ENCODE data around the gene CISD2. TPM values are rescaled to one million over a fixed set of nuclear protein-coding genes. Genes with fewer than 3 reads are reported as not detected.
"Not testable (repeated sequence)": the region's sequence is repeated elsewhere in the genome, so short reads cannot be mapped to it uniquely, and the experiment has no call there.

Gene CISD2
- total RNA-seq, 2 experiments from 2014 or later = 31.9 to 42.3 TPM

GRCh38 chr4:102896547-102896946 lies 27.8 kb downstream of the CISD2 start:
- H3K9me3 Mint-ChIP-seq (ENCODE audit: low read depth); H3K27ac Mint-ChIP-seq; H3K4me1 Mint-ChIP-seq; CTCF ChIA-PET; ATAC-seq; H3K4me3 Mint-ChIP-seq; H3K27me3 Mint-ChIP-seq; DNase-seq; H3K36me3 Mint-ChIP-seq: not testable (repeated sequence)

DNA sequence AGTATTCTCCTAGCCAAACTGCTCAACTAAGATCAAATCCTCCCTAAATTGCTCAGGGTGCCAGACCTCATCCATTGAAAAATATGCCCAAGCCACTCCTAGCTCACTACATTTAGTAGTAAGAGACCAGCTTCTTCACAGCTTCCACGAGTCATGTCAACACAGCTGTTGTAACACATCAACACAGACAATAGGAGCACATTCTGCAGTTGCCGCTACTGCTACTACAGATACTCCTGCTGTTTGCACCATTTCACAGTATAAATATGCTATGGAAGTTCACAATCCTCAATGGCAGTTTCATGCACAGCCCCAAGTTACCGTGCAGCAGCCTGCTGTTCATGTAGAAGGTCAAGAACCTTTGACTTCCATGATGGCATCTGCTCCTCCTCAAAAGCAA lies 28.8 kb downstream of the CISD2 start:
- CTCF ChIA-PET; H3K27ac Mint-ChIP-seq; H3K4me3 Mint-ChIP-seq; H3K27me3 Mint-ChIP-seq; H3K4me1 Mint-ChIP-seq; H3K36me3 Mint-ChIP-seq; ATAC-seq; DNase-seq; H3K9me3 Mint-ChIP-seq (ENCODE audit: low read depth): not testable (repeated sequence)

DNA sequence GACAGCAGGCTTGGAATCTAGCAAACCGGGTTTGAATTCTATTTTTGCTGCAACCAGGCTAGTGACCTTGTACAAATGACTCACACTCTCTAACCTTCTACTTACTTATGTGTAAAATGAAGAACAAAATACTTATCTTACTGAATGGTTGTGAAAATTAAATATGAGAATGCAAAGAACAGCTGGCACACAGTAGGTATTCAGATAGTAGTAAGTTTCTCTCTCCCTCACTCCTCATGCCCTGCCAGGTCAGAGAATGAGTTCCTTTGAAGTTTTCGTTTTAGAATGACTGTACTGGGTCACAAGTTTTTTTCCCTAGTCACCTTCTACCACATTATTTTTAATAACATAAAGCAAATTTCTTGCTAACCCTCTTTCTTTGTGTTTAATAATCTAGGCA lies 33.0 kb downstream of the CISD2 start:
- Mint-ChIP-seq H3K4me1 (peaks cover 4% of the 10 kb centered on the region), H3K36me3 (no peaks in the 10 kb centered on the region), H3K27ac (no peak overlapping the region), H3K4me3 (no peak overlapping the region), H3K9me3 (ENCODE audit: low read depth) (no peaks in the 10 kb centered on the region), H3K27me3 (no peaks in the 10 kb centered on the region)
- CTCF ChIA-PET = no interaction called here
- DNase-seq (no peak), ATAC-seq (no peak)

- Mint-ChIP-seq H3K9me3 (ENCODE audit: low read depth) (peaks cover 7% of the 10 kb centered on the region), H3K4me3 (no peak overlapping the region), H3K4me1 (no peaks in the 10 kb centered on the region), H3K27me3 (no peaks in the 10 kb centered on the region), H3K36me3 (peaks cover 8% of the 10 kb centered on the region), H3K27ac (no peak overlapping the region)
- no peak for DNase-seq
- ATAC-seq = no peak
- CTCF ChIA-PET = no interaction called here
These were observed 50.1 kb downstream of the CISD2 start for GRCh38 chr4:102918859-102919258.

DNA sequence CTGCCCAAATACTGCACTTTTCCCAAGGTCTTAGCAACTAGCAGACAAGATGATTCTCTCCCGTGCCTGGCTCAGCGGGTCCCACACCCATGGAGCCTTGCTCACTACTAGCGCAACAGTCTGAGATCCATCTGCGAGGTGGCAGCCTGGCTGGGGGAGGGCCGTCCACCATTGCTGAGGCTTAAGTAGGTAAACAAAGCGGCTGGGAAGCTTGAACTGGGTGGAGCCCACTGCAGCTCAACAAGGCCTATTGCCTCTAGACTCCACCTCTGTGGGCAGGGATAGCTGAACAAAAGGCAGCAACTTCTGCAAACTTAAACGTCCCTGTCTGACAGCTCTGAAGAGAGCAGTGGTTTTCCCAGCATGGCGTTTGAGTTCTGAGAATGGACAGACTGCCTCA lies 50.9 kb downstream of the CISD2 start:
- H3K27ac Mint-ChIP-seq, CTCF ChIA-PET, H3K4me3 Mint-ChIP-seq: not testable (repeated sequence)

GRCh38 chr4:102935716-102936115 lies 66.9 kb downstream of the CISD2 start:
- no peak overlapping the region for H3K4me3 Mint-ChIP-seq
- H3K4me1 Mint-ChIP-seq = no peaks in the 10 kb centered on the region
- peaks cover 3% of the 10 kb centered on the region for H3K27me3 Mint-ChIP-seq
- CTCF ChIA-PET = no interaction called here
- H3K27ac Mint-ChIP-seq = no peak overlapping the region
- DNase-seq (no peak), ATAC-seq (no peak)
- peaks cover 6% of the 10 kb centered on the region for H3K9me3 Mint-ChIP-seq (ENCODE audit: low read depth)
- no peaks in the 10 kb centered on the region for H3K36me3 Mint-ChIP-seq

More for the DNA sequence above, 50.9 kb downstream of the CISD2 start:
- H3K36me3 Mint-ChIP-seq; H3K4me1 Mint-ChIP-seq; DNase-seq; ATAC-seq; H3K27me3 Mint-ChIP-seq; H3K9me3 Mint-ChIP-seq (ENCODE audit: low read depth): not testable (repeated sequence)

GRCh38 chr4:102938063-102938462 lies 69.3 kb downstream of the CISD2 start:
- H3K36me3 Mint-ChIP-seq; H3K9me3 Mint-ChIP-seq (ENCODE audit: low read depth); H3K4me3 Mint-ChIP-seq; CTCF ChIA-PET; H3K27ac Mint-ChIP-seq; DNase-seq; H3K4me1 Mint-ChIP-seq; H3K27me3 Mint-ChIP-seq; ATAC-seq: not testable (repeated sequence)

Other genes with a start within 250 kb of the CISD2 start
- gene MANBA, start 108.0 kb upstream of the CISD2 start, total RNA-seq = 10 to 100 TPM; 12.1 to 16.5 TPM
- 100 to 1,000 TPM; 357 to 421 TPM for gene UBE2D3, start 41.4 kb upstream of the CISD2 start, total RNA-seq
- gene SLC9B1, start 150.7 kb downstream of the CISD2 start, total RNA-seq = 1 to 10 TPM; 1.2 to 1.3 TPM
- 10 to 100 TPM; 24.2 to 27.4 TPM for gene SLC9B2, start 207.8 kb downstream of the CISD2 start, total RNA-seq
- 10 to 100 TPM; 16.5 to 19.2 TPM for gene BDH2, start 230.8 kb downstream of the CISD2 start, total RNA-seq

Data from activated CD8-positive, alpha-beta memory T cell treated with anti-CD3 and anti-CD28 coated beads, Interleukin-2, amount 10 ng/mL, durations not matched to agents 7 days and 5 days (primary cell).